Measurements from ENCODE around the gene PPDPF.
"Not testable (repeated sequence)": the region's sequence is repeated elsewhere in the genome, so short reads cannot be mapped to it uniquely, and the experiment has no call there.

Gene PPDPF

DNA sequence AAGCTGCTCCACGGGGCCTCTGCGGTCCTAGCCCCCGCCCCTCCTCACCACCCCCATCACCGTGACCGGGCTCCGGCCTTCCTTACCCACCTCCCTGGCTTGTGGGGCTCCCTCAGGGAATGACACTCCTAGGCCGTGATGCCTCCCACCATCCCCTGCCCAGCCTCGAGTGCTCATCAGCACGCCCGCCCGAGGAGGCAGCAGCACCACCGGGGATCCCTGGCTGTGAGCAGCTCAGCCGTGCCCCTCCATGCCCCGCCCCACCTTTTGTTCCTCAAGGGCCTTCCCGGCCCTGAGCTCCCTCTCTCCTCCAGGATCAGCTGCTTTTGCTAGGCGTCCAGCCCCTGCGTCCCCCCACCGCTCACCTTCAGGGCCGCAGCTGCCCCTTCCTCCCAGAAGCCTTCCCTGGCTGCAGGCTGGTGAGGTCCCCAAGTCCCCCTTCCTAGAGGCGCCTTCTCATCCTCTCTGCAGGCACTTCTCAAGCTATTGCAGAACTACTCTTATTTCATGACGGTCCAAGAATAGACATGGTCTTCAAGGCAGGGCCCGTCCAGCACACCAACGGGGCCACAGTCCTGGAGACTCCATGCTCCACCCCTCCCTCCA is 36.4 kb downstream of the PPDPF start:
- in situ Hi-C loops (cut with MboI; ENCODE audit: low pct_unique_long_range_greater_than_20kb, low sequenced_read_pairs) = no loop called here
- no peak for DNase-seq

DNA sequence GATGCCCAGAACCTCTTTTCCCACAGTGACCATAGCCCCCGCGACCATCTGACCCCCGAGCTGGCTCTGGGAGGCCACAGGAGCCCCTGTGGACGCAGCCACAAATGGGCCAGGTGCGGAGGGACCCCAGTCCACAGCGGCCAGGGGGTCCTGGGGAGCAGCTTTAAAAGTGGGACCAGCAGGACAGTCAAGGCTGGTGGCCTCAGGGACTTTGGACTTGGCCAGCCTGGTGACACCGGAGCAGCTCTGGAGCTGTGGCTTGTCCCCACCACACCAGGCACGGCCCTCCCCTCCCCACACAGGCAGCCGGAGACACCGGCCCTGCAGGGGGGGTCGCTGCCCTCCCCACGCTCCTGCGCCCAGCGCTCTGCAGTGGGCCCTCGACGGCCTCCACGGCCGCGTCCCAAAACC is 36.9 kb downstream of the PPDPF start:
- DNase-seq = no peak
- in situ Hi-C loops (cut with MboI; ENCODE audit: low pct_unique_long_range_greater_than_20kb, low sequenced_read_pairs) = no loop called here

DNA sequence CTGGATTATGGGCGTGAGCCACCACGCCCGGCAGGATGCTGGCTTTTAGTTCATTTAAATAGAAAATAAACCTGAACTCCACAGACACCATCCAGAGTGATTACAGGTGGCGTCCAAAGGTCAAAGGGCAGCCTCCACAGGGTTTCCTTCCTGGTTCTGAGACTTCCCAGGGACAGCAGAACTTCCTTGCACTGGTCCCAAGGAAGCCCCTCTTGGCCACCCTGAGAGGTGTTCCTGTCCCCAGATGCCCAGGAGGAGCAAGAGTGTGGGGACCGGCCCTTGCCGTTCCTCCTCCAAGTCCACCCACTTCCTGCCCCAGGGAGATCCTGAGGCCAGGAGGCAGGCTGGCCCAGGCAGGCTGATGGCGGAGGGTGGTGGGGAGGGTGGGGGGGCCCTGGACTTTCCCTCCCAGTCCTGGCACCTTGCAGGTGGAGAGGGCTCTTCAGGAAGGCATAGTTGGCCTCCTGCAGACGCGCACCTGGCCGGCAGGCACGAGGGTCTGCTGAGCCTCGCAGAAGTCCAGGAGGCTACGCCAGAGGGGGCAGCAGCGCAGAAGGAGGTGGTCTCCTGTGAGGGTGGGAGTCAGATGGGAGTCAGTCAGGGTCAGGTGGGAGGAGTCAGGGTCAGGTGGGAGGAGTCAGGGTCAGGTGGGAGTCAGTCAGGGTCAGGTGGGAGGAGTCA is 38.4 kb downstream of the PPDPF start:
- in situ Hi-C loops (cut with MboI; ENCODE audit: low pct_unique_long_range_greater_than_20kb, low sequenced_read_pairs) = no loop called here
- DNase-seq = no peak

DNA sequence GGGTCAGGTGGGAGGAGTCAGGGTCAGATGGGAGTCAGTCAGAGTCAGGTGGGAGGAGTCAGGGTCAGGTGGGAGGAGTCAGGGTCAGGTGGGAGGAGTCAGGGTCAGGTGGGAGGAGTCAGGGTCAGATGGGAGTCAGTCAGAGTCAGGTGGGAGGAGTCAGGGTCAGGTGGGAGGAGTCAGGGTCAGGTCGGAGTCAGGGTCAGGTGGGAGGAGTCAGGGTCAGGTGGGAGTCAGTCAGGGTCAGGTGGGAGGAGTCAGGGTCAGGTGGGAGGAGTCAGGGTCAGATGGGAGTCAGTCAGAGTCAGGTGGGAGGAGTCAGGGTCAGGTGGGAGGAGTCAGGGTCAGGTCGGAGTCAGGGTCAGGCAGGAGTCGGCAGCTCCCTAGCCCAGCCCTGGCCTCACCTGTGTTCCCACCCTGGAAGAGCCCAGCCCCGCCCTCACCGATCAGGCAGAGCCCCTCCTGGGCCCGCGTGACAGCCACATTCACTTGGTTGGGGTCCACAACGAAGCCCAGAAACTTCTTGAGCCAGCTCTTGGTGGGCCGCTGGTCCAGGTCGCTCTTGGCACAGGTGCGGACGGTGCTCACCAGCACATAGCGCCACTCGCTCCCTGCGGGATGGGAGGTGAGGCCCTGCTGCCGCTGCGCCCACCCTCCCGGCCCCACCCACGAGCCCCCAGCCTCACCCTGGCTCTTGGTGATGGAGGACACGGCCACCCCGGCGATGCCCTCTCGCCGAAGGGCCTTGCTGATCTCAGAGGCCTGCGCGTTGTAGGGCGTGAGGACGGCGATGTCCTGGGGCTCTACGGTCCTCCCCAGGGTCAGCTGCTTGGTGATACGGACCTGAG is 39.1 kb downstream of the PPDPF start:
- in situ Hi-C loops (cut with MboI; ENCODE audit: low pct_unique_long_range_greater_than_20kb, low sequenced_read_pairs); DNase-seq: not testable (repeated sequence)

DNA sequence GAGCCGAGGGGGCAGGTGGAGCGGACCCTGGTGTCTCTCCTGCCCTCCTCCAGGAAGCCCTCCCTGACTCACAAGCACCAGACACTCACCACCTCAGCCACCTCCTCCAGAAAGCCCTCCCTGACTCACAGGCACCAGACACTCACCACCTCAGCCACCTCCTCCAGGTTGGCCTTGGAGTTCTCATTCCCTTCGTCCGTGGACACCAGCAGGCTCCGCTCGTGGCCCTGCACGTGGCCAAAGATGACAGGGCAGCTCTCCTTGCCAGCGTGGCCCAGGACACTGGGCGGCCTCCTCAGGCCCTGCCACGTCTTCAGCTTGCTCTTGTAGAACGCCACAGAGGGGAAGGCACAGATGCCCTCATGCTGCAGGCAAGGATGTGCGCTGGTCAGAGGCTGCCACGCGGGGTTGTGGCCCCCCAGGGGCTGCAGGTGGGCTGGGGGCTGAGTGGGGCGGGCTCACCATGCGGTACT is 39.8 kb downstream of the PPDPF start:
- in situ Hi-C loops (cut with MboI; ENCODE audit: low pct_unique_long_range_greater_than_20kb, low sequenced_read_pairs) = no loop called here
- DNase-seq = no peak

DNA sequence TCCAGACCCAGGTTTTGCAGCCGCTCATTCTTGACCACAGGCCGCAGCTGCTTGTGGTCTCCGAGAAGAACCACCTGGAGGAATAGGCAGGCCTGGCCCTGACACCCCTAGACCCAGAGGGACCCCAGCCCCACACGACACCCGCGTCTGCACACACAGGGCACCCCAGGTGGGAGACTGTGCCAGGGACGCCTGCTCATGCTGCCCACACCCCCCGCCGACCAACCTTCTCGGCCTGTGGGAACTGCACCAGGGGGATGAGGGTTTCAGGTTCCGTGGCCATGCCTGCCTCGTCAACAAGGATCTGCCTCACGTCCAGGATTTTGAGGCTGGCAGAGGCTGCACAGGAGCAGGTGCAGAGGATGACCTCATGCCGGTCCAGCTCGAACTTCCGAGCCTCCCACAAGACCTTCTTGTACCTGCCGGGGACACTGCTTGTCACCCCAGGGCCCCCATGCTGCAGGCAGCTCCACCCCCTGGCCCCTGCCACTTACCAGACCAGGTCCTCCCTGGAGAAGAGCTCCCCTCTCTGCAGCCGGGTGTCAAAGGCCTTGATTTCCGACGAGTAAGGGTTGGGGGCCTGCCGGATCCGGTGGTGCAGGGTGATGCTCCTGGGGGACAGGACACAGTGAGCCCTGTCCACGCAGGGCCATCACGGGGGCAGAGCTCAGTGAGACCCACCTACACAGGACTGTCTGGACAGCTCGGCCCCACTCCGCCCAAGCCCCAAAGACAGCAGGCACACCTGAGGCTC is 40.5 kb downstream of the PPDPF start:
- in situ Hi-C loops (cut with MboI; ENCODE audit: low pct_unique_long_range_greater_than_20kb, low sequenced_read_pairs) = no loop called here
- no peak for DNase-seq

DNA sequence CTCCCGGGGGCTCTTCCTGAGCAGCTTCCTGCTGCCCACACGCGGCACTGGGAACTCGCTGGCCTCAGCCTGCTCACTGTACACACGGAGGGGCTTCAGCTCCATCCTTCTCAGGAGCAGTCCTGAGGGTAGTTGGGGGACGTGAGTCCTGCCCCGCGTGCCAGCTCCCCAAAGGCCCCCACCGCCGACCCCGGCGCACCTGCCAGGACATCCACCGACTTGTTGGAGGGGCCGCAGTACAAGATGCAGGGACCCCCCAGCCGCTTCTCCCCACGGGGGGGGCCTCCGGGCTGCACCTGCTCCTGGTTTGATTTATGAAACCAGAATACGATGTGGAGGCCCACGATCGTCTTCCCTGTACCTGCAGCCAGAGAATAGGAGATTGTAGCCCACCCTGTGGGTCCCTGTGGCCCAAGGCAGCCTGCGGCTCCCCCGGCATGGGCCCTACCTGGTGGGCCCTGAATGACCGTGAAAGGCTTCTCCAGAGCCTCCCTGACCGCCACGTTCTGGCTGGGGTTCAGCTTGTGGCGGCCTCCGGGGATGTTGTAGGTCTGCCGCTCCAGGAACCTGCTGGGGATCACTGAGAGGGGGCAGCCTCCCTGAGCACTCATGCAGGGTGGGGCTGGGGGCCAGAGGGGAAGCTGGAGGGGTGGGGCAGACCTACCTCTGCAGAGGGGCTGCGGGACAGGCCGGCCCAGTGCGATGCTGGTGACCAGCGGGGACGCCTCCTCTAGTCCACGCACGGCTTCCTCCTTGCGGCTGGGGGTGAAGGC is 41.2 kb downstream of the PPDPF start:
- in situ Hi-C loops (cut with MboI; ENCODE audit: low pct_unique_long_range_greater_than_20kb, low sequenced_read_pairs) = no loop called here
- no peak for DNase-seq

DNA sequence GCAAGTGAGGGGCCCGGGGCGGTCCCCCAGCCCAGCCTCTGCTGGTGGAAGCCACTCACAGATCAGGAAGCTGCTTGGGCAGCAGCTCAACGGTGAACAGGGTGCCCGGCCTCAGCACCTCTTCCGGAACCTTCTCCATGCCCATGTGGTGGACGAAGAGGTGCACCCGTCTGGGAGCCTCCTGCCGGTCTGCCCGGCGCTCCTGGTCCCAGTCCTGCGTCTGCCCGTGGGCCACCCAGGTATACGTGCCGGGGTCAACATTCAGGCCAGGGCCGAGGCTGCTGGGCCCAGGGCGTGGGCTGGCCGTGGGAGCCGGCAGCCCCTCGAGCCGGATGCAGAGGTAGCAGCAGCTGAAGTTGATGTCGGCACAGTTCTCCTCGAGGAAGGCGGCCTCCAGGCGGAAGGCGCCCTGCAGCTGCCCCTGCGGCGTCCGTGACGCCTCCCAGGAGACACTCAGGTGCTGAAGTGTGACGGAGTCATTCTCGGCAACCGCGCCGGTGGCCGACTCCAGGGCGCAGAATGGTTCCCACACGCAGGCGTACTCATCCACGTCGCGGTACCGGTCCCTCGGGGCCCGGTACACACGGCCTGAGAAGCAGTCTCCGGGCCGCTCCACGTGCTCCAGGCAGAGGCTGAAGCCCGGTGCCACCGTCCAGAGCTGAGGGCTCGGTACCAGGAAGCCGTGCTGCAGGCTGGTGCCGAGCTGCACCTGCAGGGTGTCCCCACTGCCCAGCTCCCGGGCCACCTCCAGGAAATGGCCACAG is 42.1 kb downstream of the PPDPF start:
- DNase-seq = no peak
- in situ Hi-C loops (cut with MboI; ENCODE audit: low pct_unique_long_range_greater_than_20kb, low sequenced_read_pairs) = no loop called here

DNA sequence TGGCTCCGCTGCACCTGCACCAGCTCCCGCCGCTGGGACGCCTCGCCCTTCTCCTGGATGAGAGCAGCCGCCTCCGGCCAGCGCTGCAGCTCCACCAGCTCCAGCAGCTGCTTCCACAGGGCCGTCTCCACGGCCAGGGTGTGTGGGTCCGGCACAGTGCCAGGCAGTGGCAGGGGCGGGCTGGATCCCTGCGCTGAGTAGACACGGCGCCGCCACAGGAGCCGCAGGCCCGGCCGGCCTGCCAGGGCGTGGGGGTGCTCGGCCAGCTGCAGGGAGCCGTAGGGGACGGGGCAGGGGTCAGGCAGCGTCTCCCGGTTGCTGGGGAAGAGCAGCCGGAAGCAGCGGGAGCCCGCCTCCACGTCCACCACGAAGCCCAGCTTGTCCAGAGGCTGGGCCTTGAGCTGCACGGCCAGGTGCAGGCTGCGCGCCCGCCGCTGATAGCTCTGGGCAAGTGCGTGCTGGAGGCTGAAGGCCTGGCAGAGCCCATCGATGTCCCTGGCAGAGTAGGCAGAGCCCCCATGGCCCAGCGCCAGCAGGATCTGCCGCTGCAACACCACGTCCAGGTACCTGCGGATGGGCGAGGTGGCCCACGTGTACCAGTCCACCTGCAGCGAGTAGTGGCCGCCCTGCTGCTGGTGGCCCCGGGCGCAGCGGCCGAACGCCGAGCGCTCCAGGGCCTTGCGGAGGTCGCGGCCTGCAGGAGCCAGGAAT is 42.8 kb downstream of the PPDPF start:
- DNase-seq = no peak
- in situ Hi-C loops (cut with MboI; ENCODE audit: low pct_unique_long_range_greater_than_20kb, low sequenced_read_pairs) = no loop called here

DNA sequence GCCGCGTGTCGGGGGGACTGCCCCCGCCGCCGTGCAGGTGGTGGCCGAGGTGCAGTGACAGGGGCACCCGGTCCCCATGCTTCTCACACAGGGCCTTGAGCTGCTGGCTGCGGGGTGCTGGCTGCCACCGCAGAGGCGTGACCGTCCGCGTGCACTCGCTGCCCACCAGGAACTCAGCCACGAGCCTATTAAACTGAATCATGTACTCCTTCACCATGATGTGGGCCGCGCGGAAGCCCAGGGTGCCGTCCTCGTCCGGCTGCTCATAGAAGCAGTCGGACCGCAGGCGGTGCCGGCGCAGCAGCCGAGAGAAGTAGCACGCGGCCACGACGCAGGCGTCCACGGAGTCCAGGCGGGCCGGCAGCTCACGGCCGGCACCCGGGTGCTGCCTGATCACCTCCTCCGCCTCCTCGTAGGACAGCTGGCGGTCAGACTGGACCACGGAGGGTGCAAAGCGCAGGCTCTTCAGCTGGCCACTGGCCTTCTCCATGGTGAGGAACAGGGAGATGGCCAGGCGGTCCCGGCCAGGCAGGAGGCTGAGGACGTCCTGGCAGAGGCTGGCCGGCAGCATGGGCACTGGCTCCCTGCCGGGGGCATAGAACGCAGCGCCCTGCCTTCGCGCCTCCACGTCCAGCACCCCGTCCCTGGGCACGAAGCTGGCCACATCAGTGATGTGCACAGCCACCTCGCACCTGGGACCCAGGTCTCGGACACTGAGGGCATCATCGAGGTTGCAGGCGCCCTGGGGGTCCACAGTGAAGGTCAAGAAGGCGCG is 43.7 kb downstream of the PPDPF start:
- no peak for DNase-seq
- in situ Hi-C loops (cut with MboI; ENCODE audit: low pct_unique_long_range_greater_than_20kb, low sequenced_read_pairs) = no loop called here

DNA sequence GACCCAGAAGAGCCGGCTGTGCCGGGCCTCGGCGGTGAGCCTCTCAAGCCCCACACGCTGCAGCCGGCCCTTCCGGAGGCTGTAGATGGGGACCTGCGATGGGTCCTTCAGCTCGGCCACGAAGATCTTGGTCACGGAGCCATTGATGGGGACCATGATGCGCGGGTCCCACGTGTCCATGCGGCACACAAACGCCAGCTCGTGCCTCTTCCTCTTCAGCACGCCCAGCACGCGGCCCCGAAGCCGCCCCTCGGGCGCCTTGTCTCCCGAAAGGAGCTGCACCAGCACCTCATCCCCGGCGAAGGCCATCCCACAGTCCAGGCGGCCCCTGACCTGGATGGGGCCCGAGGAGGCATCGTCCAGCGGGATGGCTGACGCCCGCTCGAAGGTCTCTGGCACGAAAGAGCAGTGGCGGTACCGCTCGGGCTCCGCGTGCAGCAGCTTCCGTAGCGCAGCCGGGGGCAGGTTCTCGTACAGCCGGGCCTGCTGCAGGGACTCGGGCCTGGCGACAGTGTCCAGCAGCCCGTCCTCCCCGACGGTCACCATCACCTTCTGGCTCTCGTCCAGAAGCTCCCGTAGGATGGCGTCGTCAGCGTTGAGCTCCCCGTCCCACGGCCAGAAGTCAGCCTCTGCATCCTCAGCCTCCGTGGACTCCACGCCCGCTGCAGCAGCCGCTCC is 44.6 kb downstream of the PPDPF start:
- in situ Hi-C loops (cut with MboI; ENCODE audit: low pct_unique_long_range_greater_than_20kb, low sequenced_read_pairs) = no loop called here
- no peak for DNase-seq

DNA sequence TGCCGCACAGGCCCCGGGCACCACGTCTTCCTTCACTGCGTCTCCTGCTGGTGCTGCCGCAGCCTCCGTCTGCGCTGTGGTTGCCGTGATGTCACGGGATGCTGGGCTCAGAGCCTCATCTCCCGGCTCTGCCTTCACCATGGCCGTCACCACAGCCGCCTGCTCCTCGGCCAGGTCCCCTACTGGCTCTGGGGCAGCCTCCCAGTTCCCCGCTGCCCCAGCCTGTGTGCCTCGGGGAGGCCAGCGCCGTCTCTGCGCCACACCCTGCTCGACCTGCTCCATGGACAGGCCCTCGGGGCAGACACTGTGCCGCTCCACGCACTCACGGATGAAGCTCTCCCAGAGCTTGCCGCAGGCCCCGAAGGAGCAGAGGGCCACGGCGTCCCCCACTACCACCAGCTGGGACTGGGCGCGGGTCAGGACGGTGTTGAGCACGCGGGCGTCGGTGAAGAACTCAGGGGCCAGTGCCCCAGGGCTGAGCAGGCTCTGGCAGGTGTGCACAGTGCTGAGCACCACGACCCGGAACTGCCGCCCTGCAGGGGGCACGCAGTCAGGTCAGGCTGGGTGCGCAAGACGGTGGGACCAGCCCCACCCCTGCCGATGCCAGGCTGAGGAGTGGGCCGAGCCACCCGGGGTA is 45.3 kb downstream of the PPDPF start:
- DNase-seq = no peak
- in situ Hi-C loops (cut with MboI; ENCODE audit: low pct_unique_long_range_greater_than_20kb, low sequenced_read_pairs) = no loop called here

DNA sequence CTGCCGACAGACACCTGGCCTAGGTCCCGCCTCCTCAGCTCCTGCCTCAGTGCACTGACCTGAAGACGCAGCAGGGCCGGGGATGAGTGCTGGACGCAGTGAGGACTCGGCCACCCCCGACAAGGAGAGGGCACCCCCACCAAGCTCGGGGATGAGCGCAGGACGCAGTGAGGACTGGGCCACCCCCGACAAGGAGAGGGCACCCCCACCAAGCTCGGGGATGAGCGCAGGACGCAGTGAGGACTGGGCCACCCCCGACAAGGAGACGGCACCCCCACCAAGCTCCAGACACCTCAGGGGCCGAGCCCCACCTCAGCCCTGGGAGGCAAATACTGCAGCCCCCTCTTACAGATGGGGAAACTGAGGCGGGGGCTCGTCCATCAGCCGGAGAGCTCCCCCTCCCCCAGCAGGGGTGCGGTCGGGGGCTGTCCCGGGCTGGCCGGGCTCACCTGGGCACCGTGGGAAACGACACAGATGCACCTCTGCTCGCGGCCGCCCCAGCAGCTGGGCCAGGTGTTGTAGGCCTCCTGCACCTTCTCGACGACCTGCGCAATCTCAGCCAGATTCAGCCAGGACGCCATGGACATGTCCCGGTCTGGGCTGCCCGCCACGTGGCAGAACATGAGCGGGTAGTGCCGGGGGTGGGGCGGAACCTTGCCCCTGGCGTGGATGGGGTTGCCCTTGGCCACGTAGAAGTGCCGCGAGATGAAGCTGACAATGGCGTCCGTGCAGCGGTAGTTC is 46.0 kb downstream of the PPDPF start:
- in situ Hi-C loops (cut with MboI; ENCODE audit: low pct_unique_long_range_greater_than_20kb, low sequenced_read_pairs) = no loop called here

DNA sequence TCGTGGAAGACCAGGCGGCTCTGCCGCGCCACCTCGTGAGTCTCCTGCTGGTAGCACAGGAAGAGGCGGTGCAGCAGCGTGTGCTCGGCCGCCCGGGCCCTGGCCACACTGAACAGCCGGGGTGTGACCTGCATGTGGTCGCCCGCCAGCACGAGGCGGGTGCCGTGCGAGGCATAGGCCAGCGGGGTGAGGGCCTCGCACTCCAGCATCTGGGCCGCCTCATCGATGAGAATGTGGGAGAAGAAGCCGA is 46.5 kb downstream of the PPDPF start:
- peak; percentile 46 for DNase-seq
- in situ Hi-C loops (cut with MboI; ENCODE audit: low pct_unique_long_range_greater_than_20kb, low sequenced_read_pairs) = no loop called here

More for the DNA sequence above, 46.0 kb downstream of the PPDPF start:
- DNase-seq = no peak

DNA sequence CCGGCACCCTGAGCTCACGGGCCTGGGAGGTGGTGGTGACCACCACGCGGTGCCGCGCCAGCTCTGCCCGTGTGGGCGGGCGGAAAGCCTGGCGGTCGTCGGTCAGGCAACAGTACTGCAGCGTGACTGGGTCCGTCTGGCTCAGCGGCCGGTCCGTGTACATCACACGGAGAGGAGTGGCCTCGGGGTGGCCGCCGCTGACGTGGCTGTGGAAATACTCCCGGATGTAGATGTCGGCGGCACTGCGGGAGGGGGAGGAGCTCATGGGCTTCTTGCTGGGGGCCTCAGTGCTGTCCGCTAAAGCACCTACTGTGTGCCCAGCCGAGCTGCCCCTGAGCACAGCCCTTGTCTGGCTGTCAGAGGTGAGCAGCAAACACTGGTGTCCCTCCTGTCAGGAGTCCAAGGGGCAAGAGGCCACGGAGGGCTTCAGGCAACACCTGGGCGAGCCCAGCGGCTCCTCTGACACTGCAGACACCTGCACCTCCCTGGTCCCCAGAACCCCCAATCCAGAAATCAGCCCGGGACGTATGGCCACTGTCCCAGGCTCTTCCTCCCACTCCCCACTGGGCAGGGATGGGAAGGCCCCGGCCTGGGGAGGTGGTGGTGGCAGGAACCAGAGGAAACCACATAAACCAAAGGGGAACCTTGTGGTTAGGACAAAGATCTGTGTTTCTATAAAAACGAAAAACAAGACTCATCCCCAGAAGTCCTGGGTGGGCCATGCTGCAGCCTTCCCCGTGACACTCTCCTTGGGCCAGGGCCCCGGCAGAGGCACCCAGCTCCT is 47.0 kb downstream of the PPDPF start:
- in situ Hi-C loops (cut with MboI; ENCODE audit: low pct_unique_long_range_greater_than_20kb, low sequenced_read_pairs) = no loop called here

More for the DNA sequence above, 47.0 kb downstream of the PPDPF start:
- peak; percentile 93 for DNase-seq

Measured in KBM-7 (cell line).